ENCODE measurements around the gene HM13.
"Not testable (repeated sequence)": the region's sequence is repeated elsewhere in the genome, so short reads cannot be mapped to it uniquely, and the experiment has no call there.

HM13 gene

DNA sequence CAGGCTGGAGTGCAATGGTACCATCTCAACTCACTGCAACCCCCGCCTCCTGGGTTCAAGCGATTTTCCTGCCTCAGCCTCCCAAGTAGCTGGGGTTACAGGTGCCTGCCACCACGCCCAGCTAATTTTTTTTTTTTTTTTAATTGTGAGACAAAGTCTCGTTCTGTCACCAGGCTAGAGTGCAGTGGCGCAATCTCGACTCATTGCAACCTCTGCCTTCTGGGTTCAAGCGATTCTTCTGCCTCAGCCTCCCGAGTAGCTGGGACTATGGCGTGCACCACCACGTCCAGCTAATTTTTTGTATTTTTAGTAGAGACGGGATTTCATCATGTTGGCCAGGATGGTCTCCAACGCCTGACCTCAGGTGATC is 98.0 kb downstream of the HM13 start:
- DNase-seq (ENCODE audit: low spot score), result not testable (repeated sequence)

DNA sequence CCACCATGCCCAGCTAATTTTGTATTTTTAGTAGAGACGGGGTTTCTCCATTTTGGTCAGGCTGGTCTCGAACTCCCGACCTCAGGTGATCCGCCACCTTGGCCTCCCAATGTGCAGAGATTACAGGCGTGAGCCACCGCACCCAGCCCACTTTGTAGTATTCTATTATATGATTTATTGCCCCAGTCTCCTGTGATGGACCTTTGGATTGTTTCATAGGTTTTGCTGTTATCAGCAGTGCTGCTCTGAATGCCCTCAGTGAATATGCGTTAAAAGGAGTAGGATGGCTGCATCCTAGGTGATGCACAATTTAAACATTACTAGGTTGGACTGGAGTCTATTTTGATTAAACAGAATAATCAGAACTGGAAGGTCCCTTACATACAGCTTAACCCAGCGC is 101.2 kb downstream of the HM13 start:
- no peak for DNase-seq (ENCODE audit: low spot score)

DNA sequence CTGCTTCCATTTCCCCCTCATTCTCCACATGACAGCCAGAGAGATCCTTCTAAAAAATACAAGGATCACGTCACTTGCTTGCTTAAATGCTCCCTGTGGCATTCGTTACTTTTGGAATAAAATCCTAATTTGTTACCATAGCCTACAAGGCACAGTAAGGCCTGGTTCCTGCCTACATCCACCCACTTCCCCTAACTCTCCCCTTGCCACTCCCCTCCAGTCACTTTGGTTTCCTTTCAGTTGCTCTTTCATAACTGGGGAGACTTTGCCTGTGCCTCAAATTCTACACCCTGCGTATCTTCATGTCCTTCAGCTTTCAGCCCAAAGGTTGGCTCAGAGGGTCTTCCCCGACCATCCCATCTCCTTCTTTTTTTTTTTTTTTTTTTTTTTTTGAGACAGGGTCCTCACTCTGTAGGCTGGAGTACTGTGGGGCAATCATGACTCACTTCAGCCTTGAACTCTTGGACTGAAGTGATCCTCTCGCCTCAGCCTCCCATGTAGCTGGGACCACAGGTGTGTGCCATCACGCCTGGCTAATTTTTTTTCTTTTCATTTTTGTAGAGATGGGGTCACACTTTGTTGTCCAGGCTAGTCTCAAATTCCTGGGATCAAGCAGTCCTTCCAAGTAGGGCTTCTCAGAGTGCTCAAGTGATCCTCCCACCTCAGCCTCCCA is 103.3 kb downstream of the HM13 start:
- DNase-seq (ENCODE audit: low spot score), result no peak

All from Ammon's horn (tissue), 1 donor.